ENCODE data around the gene BCL11B.

GRCh38 chr14:99258876-99259726, 12.9 kb downstream of the BCL11B start:
- TF ChIP-seq CTCF (IDR thresholded peaks at IDR 0.05; ENCODE audit: low read length) (no peak), EZH2 (IDR thresholded peaks at IDR 0.05; ENCODE audit: borderline replicate concordance, low read length) (no peak)
